Anterior cingulate cortex (tissue), 58 donors: Measurements from ENCODE around the gene SLC16A13.

ENCODE experiments used
- DNase-seq, 58 donors: peaks; one replicate each; lab custom pipeline; 2025; lab: John Stamatoyannopoulos, UW

SLC16A13 gene

GRCh38 chr17:7010523-7010922 is 25.3 kb upstream of the SLC16A13 start:
- DNase-seq = no peak

- no peak for DNase-seq
Observed at GRCh38 chr17:7011415-7011814, 24.4 kb upstream of the SLC16A13 start.

DNA sequence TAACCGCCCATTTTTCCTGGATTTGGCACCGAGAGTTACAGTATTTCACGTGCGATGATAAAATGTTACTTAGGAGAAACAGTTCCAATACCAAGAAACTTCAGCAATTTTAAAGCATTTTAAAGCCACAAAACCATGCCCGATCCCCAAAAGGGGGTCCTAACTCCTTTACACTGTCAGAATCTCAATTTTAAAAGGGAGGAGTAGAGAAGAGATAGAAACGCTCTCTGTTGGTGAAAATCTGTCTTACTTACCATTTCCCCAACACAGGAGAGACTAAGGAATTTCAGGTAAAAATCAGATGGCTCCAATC is 23.9 kb upstream of the SLC16A13 start:
- no peak for DNase-seq

DNA sequence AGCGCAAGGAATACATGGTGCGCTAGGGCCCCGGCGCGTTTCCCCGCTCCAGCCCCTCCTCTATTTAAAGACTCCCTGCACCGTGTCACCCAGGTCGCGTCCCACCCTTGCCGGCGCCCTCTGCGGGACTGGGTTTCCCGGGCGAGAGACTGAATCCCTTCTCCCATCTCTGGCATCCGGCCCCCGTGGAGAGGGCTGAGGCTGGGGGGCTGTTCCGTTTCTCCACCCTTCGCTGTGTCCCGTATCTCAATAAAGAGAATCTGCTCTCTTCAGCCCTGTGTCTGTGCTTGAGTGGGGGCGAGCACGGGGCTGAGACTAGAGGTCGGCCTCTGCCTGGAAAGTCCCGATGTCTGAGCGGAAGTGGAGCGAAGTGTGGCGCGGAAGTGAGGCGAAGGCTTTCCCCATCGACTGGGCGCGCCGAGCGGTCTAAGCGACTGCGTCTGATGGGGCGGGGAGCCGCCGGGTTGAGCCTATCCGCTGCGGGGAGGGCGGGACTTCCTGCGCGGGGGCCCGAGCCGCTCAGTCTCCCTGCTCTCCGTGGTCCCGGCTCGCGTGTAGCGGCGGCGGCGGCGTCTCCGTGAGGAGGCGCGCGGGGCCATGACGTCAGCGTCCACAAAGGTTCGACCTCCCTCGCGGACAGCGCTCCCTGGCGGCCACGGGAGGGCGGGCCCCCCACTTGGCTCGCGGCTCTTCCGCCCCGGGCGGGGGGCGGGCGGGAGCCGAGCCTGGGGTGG is 21.4 kb upstream of the SLC16A13 start:
- peak; percentile 76 to 99 (median 96) for DNase-seq

DNA sequence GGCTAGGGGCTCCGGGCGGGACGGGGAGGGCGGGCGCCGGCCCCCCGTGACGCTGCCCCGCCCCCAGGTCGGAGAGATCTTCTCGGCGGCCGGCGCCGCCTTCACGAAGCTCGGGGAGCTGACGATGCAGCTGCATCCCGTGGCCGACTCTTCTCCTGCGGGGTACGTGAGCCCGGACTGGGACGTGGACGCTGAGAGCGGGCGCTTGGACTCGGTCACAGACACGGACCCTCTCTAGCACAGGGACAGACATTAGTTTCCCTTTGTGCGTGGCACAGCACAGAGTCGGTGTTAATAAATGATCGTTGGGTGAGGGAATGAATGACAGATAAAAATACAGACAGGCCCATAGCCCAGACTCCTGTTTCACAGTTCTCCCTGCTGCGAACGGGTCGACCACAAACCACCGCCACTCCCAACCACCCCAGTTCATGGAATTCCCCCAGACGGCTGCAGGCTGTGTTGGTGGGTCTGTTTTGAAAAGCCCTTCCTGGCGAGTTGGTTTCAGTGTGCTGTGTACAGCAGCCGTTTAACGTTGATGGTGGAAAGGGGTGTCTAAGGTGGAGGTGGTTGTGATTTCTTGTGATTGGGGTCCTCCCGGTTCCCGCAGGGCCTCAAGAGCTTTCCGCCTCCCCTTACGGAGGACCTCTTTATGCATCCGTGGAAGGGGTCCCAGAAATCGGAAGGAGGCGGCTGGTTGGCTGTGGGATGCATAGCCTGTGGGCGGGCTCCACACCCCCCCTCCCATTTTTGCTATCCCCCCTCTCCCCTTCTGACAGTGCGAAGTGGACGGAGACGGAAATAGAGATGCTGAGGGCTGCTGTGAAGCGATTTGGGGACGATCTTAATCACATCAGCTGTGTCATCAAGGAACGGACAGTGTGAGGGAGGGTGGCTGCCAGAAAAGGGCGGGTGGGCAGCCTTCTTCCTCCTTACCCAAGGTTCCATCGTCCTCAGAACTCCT is 20.5 kb upstream of the SLC16A13 start:
- DNase-seq = peak in 13 of 58 donors; percentile 9 to 92 (median 63)

DNA sequence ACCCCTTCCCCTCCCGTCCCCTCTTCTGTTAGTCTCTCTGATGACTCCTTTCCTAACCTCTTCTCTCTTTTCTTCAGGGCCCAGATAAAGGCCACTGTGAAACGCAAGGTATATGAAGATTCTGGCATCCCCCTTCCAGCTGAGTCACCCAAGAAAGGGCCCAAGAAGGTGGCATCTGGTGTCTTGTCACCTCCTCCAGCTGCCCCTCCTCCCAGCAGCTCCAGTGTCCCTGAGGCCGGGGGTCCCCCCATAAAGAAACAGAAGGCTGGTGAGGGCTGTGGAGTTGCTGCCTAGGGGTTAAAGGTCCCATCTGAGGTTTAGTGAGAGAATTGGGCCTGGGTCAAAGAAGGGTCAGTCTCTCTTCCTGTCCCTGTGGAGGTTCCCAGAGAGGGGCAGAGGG is 19.4 kb upstream of the SLC16A13 start:
- no peak for DNase-seq

GRCh38 chr17:7016886-7017826 is 18.7 kb upstream of the SLC16A13 start:
- peak in 1 of 58 donors; percentile 13 for DNase-seq

- DNase-seq = no peak
Observed at GRCh38 chr17:7017827-7018200, 18.0 kb upstream of the SLC16A13 start.

DNA sequence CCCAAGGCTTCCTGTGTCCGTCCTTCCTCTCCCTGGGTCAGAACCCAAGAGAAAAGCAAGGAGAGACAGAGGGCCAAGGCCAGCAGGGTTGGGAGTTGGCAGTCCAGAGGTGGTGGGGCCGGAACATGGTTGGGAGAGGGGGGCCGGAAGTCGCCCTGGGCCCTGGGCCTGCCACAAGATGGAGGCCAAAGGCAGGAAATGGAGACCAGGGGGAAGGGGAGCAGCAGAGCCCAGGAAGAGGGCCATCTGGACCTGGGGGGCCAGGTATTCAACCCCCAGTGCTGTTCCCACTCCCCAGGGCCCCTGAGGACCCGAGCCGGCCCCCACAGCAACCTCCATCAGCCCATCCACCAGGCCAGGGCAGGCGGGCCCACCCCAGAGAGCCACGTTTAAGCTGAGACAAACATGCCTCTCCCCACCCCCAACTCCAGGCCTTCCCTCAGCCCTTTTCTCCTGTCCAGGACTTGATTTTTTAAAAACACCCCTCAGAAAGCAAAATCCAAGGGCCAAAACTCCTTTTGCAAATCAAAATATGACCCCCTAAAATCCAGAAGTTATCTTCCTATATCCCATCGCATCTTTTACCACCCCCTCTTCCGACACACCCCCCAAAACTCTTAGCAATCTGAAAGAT is 17.4 kb upstream of the SLC16A13 start:
- DNase-seq = peak in 19 of 58 donors; percentile 3 to 58 (median 29)

DNA sequence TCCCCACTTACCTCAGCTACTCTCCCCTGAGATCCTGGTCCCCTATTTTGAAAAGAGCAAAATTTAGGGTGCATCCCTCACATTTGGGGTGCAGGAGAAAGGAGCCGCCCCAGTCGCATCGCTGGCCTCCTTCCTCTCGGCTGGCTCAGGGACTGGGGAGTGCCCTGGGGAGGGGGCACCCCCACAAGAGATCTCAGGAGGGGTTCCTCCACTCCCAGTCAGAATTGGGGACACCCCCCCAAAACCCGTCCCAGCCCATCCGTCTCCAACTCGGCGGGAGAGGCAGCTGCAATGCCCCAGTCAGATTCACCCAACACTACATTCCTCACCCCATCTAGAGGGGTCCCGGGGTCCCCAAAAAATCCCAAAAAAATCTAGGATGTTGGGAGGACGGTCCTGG is 16.4 kb upstream of the SLC16A13 start:
- DNase-seq = no peak

- DNase-seq = peak in 33 of 58 donors; percentile 13 to 69 (median 34)
Observed at GRCh38 chr17:7019839-7020519, 15.8 kb upstream of the SLC16A13 start.

DNA sequence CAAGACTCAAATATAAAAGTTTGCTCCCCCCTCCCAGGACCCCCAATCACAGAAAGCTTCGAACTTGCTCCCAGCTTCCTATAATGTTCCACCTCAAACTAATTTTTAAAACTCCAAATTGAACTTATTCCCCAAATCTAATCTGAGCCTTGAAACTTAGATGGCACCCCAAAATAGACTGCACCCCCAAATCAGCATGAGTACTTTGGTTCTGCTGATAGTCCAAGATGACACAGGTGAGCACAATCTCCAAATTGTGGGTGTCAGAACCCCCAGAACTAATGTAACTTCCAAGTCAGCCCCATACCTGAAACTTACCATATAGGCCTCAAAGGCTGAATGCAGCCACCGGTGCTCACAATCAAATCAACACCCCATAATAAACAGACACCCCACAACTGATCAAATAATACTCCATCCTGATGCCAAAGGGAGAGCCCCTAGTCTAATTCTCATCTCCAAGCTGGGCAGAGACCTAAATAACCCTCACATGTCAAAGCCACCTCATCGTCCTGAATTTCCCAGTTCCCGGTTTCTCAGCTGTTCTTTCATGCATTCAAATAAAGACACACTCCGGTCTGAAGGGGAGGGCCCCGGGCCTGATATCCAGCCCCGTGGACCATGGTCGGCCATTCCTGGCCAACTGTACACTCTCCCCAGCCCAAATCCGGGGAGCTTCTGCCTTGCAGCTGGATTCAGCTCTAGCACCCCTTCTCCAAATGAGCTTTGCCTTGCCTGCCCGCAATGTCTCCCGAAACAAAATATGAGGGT is 14.7 kb upstream of the SLC16A13 start:
- no peak for DNase-seq

DNA sequence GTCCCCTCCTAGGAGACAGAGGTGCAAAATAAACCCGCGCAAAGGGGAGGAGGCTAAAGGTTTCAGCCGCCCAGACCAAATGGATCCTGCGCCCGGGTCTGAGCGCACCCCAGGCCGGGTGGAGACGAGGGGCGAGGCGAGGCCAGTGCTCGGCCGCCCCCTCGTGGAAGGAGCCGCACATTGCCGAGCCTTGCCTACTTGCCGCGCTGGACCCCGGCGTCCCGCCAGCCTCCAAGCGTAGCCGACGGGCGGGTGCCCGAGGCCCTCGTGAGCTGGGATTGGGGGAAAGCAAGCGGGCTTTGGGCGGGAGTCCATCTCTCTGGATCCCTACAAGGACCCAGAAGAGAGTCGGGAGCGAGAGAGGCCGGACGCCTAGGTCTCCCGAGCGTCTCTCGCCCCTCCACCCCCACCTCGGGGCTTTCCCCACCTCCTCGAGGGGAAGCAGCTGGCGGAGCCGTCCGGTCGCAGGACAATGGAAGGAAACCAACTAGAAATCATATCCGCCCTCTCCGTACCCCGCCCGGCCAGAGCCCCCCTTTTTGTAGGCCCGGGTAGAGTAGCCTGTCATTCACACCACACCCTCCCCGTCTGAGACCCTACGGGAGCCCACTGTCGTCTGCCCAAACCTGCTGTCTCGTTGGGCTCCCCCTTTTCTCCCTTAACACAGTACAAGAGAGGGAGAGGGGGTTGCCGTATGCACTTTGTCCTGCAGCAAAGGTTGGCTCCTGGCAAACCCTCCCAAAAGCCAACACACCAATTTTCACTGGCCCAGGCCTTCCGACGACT is 13.6 kb upstream of the SLC16A13 start:
- peak in 47 of 58 donors; percentile 11 to 77 (median 42) for DNase-seq

GRCh38 chr17:7022781-7023571 is 12.8 kb upstream of the SLC16A13 start, which contains the start of gene BCL6B:
TSS of gene BCL6B (plus strand) at chr17:7023050. CDS start at chr17:7023672, 622 bp downstream.
- DNase-seq = no peak

GRCh38 chr17:7023576-7024401 is 12.0 kb upstream of the SLC16A13 start:
- DNase-seq = peak in 49 of 58 donors; percentile 6 to 86 (median 55)

- no peak for DNase-seq
Observed at GRCh38 chr17:7024402-7024785, 11.4 kb upstream of the SLC16A13 start.
